Measurements from ENCODE around the gene FEZF2. TPM values are rescaled to one million over a fixed set of nuclear protein-coding genes. Genes with fewer than 3 reads are reported as not detected.

Gene FEZF2
- total and polyA plus RNA-seq, 8 donors, result not detected

GRCh38 chr3:62367763-62368195 lies 5.6 kb downstream of the FEZF2 start:
- Histone ChIP-seq H3K9me3 (peaks cover 0 to 5% (median 0%) of the 10 kb centered on the region in 4 donors), H3K4me3 (no peak overlapping the region), H3K27ac (no peak overlapping the region), H3K4me1 (peaks cover 6 to 51% (median 28%) of the 10 kb centered on the region in 4 donors), H3K27me3 (peaks cover 34 to 93% (median 77%) of the 10 kb centered on the region in 3 donors), H3K36me3 (no peaks in the 10 kb centered on the region)
- TF ChIP-seq POLR2A (IDR thresholded peaks at IDR 0.05) (no peak), EP300 (IDR thresholded peaks at IDR 0.05) (no peak), CTCF (IDR thresholded peaks at IDR 0.05) (no peak), POLR2AphosphoS5 (IDR thresholded peaks at IDR 0.05) (no peak)
- WGBS, 5 donors, result 1 to 5% (median 4%) methylated on average over 24 to 25 of the region's 25 CpGs
- intact Hi-C loops (cut with DNase I; ENCODE audit: low total_unique reads), result no loop called here
- no peak for DNase-seq

DNA sequence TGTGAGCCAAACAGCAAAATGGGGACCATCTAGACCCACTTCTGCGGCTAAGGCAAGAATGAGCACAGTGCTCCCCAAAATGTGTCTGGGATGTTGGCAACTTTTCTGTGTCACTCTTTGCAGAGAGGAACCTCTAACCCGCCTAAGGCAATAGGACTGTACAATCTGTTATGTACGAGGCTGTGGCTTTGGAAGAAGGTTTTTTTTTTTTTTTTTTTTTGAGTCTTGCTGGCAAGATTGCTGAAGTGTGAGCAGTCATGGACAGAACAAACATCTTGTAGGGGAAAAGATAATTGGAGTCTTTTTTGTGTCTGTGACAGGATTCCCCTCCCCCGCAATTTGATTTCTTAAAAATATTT lies 7.2 kb downstream of the FEZF2 start:
- no peak for TF ChIP-seq EP300 (IDR thresholded peaks at IDR 0.05)
- TF ChIP-seq POLR2A (IDR thresholded peaks at IDR 0.05), result no peak
- TF ChIP-seq CTCF (IDR thresholded peaks at IDR 0.05), result no peak
- no peak for TF ChIP-seq POLR2AphosphoS5 (IDR thresholded peaks at IDR 0.05)
- 9 to 18% (median 15%) methylated on average over 4 of the region's 4 CpGs for WGBS, 5 donors

DNA sequence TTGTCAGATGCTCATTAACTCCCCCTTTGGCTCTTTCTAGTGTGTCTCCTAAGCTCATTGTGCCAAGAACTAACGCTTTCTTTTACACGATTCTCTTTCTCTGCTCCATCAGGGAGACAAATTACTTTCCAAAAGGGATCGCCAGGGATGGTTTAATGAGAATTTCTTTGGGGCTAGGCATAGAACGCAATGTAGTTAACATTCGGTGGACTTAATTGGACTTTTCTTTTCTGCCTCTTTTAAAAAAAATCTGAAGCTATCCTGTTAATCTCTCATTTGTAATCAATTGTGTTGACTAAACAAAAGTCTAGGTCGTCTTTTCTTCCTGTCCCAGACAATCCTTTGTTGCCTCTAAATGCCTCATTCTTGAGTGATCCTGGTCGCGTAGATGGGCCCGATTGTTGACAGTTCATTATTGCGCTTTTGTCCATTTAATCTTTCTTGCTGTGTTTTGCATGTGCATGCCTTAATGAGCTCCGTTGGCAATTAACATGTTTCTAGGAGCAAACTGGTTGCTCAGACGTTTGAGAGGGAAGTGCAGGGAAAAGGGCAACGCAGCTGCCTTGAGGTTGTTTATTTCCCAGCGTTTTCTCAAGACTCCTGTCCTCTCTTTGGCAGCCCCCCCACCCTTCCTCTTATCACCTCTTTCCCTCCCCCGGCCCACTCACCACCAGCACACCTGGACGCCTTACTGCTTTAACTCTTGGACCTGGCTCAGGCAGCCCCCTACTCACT lies 7.8 kb downstream of the FEZF2 start:
- 13 to 18% (median 16%) methylated on average over 16 of the region's 16 CpGs for WGBS, 5 donors
- intact Hi-C loops (cut with DNase I; ENCODE audit: low total_unique reads), result no loop called here

More for the DNA sequence above, 7.2 kb downstream of the FEZF2 start:
- H3K9me3 ChIP-seq, result peaks cover 0 to 5% (median 0%) of the 10 kb centered on the region in 4 donors
- no peaks in the 10 kb centered on the region for H3K36me3 ChIP-seq
- peaks cover 6 to 34% (median 19%) of the 10 kb centered on the region in 4 donors for H3K4me1 ChIP-seq
- H3K27me3 ChIP-seq, result peaks cover 22 to 86% (median 61%) of the 10 kb centered on the region in 3 donors
- intact Hi-C loops (cut with DNase I; ENCODE audit: low total_unique reads), result no loop called here
- DNase-seq, result no peak
- no peak overlapping the region for H3K27ac ChIP-seq
- no peak overlapping the region for H3K4me3 ChIP-seq

DNA sequence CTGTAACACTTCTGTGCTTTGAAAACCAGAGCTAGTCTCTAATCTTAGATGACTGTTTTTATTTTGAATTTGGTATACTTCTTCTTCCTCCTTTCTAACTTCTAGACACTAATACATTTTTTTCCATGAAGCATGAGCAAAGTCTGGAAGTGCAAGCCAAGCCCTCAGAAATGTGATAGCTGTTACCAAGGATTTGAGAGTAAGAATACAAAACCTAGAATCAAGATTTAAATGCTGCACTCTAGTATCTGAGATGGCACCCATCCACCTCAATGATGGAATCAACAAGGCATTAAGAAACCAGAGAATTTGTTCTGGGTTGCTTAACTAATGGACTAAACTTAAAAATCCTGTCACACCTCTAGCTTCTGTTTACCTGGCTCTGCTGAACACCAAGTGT lies 9.2 kb downstream of the FEZF2 start:
- Histone ChIP-seq H3K4me3 (no peak overlapping the region), H3K9me3 (peaks cover 0 to 4% (median 0%) of the 10 kb centered on the region in 4 donors), H3K27ac (no peak overlapping the region), H3K27me3 (peaks cover 8 to 77% (median 42%) of the 10 kb centered on the region in 3 donors), H3K36me3 (no peaks in the 10 kb centered on the region), H3K4me1 (peaks cover 5 to 15% (median 10%) of the 10 kb centered on the region in 4 donors)
- TF ChIP-seq CTCF (IDR thresholded peaks at IDR 0.05) (no peak), EP300 (IDR thresholded peaks at IDR 0.05) (no peak), POLR2A (IDR thresholded peaks at IDR 0.05) (no peak), POLR2AphosphoS5 (IDR thresholded peaks at IDR 0.05) (no peak)
- no peak for DNase-seq
- intact Hi-C loops (cut with DNase I; ENCODE audit: low total_unique reads), result no loop called here

More for the DNA sequence above, 7.8 kb downstream of the FEZF2 start:
- no peak for DNase-seq
- Histone ChIP-seq H3K36me3 (no peaks in the 10 kb centered on the region), H3K9me3 (peaks cover 0 to 5% (median 0%) of the 10 kb centered on the region in 4 donors), H3K27ac (no peak overlapping the region), H3K4me1 (peaks cover 6 to 29% (median 17%) of the 10 kb centered on the region in 4 donors), H3K27me3 (peaks cover 18 to 84% (median 56%) of the 10 kb centered on the region in 3 donors), H3K4me3 (no peak overlapping the region)
- TF ChIP-seq CTCF (IDR thresholded peaks at IDR 0.05), result no peak
- no peak for TF ChIP-seq POLR2A (IDR thresholded peaks at IDR 0.05)
- TF ChIP-seq EP300 (IDR thresholded peaks at IDR 0.05), result no peak
- TF ChIP-seq POLR2AphosphoS5 (IDR thresholded peaks at IDR 0.05), result no peak
